KOPT-K1 (cell line): ENCODE results near the gene RANBP17.
"Not testable (repeated sequence)": the region's sequence is repeated elsewhere in the genome, so short reads cannot be mapped to it uniquely, and the experiment has no call there.

Experiments
- H3K27ac ChIP-seq: fragments of 200-600 bp; sonication (generic); 2 replicates; pipeline ENCODE4 v1.5.1; 2016; ENCODE audit warnings: antibody characterized with exemption, mild to moderate bottlenecking, low read depth, low read length; ENCODE audit not compliant: poor library complexity, severe bottlenecking
- H3K36me3 ChIP-seq: fragments of 200-600 bp; sonication (generic); 2 replicates; pipeline ENCODE4 v1.5.1; 2017; ENCODE audit warnings: antibody characterized with exemption, mild to moderate bottlenecking, low read length, moderate library complexity; ENCODE audit not compliant: insufficient read depth
- H3K9me3 ChIP-seq: fragments of 200-600 bp; sonication (generic); 2 replicates; pipeline ENCODE4 v1.5.1; 2017; ENCODE audit warnings: antibody characterized with exemption, low read length, mild to moderate bottlenecking; ENCODE audit not compliant: insufficient read depth, poor library complexity, severe bottlenecking

RANBP17 gene

DNA sequence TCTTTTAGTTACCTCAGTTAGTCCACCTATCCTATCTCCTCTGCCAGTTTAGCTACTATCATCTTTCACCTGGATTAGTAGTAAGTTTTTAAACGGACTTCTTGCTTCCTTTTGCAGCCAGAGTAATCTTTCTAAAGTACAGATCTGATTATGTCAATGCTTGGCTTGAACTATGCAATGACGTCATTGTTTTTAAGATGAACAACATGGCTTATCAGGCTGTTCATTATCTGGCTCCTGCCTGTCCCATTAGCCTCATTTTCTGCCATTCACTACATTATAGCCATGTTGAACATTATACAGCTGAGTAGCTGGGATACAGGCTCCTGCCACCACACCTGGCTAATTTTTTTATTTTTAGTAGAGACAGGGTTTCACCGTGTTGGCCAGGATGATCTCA, 98.7 kb downstream of the RANBP17 start:
- H3K9me3 ChIP-seq, result no peaks in the 10 kb centered on the region
- H3K27ac ChIP-seq, result no peak overlapping the region
- no peaks in the 10 kb centered on the region for H3K36me3 ChIP-seq

DNA sequence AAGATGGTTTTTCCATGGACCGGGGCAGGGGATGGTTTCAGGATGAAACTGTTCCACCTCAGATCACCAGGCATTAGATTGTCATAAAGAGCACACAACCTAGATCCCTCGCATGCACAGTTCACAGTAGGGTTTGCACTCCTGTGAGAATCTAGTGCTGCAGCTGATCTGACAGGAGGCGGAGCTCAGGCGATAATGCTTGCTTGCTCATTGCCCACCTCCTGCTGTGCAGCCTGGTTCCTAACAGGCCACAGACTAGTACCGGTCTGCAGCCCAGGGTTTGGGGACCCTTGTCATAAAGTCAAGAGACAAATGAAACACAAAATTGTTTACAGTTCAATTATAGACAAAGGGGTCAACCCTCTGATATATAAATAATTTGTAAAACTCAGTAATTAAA, 101.7 kb downstream of the RANBP17 start:
- no peak overlapping the region for H3K27ac ChIP-seq
- no peaks in the 10 kb centered on the region for H3K36me3 ChIP-seq
- no peaks in the 10 kb centered on the region for H3K9me3 ChIP-seq

DNA sequence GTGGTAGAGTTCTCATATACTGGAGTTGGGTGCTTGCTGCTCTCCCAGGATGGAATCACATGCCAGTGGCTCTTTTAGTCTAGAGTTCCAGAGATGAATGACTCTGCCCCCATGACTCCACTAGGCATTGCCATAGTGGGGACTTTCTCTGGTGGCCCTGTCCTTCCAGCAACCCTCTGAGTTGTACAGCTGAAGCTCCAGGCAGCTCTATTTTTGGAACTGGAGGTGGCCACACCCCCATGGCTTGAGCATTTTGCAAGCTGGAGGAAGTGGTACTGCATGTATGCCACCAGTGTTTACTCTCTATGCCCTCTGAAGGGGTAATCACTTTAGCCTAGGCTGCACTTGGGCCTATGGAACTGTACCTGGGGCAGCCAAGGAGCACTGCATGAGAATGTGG, 112.6 kb downstream of the RANBP17 start:
- Histone ChIP-seq H3K36me3 (no peaks in the 10 kb centered on the region), H3K9me3 (no peaks in the 10 kb centered on the region), H3K27ac (no peak overlapping the region)

DNA sequence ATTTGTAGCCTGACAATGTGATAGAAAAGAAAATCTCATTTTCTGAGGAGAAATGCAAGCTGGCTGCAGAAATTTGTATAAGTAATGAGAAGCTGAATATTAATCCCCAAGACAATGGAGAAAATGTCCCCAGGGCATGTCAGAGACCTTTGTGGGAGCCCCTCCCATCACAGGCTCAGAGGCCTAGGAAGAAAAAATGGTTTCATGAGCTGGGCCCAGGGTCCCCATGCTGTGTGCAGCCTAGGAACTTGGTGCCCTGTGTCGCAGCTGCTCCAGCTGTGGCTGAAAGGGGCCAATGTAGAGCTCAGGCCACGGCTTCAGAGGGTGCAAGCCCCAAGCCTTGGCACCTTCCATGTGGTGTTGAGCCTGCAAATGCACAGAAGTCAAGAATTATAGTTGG, 118.4 kb downstream of the RANBP17 start:
- not testable (repeated sequence) for H3K27ac ChIP-seq, H3K36me3 ChIP-seq
- H3K9me3 ChIP-seq, result peaks cover 10% of the 10 kb centered on the region

DNA sequence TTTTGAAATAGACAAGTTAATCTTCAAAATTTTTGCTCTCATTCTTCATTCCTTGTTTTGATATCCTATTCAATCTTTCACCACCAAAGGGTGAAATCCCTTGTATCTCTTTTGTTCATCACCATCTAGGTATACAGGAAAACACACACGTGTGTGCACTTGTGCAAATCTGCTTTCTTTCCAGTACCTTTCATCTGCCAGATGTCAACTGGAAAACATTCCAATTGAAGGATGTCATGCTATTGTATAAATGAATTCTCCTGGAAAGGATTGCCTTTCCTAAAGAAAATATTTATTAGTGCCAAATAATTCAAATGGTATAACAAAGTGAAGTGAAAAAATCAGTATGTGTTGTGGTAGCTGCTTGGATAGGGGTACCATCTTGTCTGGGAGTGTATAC, 123.7 kb downstream of the RANBP17 start:
- Histone ChIP-seq H3K9me3 (peaks cover 4% of the 10 kb centered on the region), H3K27ac (no peak overlapping the region), H3K36me3 (no peaks in the 10 kb centered on the region)

DNA sequence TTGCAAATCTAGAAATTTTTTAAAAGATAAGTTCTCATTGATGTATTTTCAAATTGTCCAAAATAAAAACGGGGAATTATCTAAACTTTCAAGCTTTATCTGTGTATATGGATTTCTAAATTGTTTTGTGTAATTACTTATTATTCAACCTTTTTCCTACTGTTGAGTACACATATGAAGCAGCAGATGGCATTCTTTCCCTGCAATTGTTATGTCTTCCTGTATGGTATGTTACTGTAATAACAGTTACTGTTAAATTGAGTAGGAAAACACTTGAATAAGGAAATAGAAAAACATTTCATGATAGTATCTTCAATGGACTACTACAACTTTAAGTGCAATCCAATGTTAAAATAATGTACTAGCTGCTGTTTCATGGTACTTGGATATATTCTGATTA, 124.8 kb downstream of the RANBP17 start:
- no peaks in the 10 kb centered on the region for H3K36me3 ChIP-seq
- no peaks in the 10 kb centered on the region for H3K9me3 ChIP-seq
- no peak overlapping the region for H3K27ac ChIP-seq

DNA sequence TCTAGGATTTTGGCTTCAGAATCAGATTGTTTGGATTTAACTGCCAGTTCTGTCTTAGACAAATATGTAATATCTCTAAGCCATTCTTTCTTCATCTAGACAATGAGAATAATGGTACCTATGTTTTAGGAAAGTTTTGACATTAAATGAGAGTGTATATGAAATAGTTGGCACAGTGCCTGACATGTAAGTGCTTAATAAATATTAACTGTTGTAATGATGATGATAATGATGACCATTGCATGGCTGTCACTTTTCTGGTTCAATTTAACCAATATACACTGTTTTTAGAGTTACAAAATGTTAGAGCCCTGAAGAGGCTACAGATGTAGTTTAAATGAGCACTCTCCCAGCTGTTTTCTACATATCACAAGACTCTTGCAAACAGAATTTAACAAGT, 131.7 kb downstream of the RANBP17 start:
- H3K27ac ChIP-seq, result no peak overlapping the region
- no peaks in the 10 kb centered on the region for H3K36me3 ChIP-seq
- H3K9me3 ChIP-seq, result no peaks in the 10 kb centered on the region

DNA sequence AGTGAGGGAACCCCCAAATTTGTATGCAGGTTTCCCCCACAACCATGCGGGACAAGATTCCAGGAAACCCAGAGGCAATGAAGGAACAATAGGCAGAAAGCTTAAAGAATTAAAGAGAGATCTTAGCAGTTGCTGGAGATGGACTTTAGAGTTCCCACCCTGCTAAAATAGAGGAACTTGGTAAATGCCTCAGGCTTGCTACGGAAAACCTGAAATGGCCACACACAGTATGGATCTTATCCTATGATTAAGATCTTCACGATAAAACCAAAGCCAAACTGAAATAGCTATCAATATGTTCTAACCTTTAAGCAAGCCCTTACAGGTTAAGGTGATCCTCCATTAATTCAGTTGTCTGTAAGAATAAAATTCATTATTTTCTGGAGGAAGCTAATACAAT, 148.3 kb downstream of the RANBP17 start:
- no peaks in the 10 kb centered on the region for H3K9me3 ChIP-seq
- H3K36me3 ChIP-seq, result no peaks in the 10 kb centered on the region
- no peak overlapping the region for H3K27ac ChIP-seq

DNA sequence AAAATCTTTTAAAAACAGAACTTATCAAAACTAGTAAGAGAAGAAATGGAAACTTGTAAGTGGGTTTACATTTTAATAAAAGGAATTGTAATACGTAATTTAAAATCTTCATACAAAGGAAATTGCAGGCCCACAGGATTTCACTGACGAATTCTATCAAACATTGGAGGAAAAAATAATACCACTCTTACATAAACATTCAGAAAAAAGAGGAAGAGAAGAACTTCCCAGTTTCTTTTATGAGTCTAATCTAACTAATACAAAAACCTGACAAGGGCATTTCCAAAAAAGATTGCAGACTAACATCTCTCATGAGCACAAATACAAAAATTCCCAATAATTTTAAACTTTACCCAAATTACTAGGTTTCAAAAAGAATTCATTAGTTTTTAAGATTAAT, 149.0 kb downstream of the RANBP17 start:
- H3K27ac ChIP-seq, result no peak overlapping the region
- H3K9me3 ChIP-seq, result no peaks in the 10 kb centered on the region

DNA sequence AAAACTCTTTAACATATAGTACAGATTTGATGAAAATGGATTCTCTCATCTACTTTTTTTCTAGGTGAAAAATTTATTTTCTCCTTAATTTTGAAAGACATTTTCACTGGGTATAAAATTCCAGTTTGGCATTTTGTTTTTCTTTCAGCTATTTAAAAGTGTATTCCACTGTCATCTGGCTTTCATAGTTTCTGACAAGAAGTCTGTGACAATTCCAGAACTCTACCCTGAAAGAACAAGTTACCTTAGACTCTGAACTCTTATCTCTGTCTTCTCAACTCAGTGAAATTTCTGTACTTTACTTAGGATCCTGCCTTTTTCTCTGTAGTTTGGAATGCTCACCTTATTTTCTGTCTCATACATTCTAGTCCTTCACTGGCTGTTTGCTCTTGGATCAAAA, 161.7 kb downstream of the RANBP17 start:
- no peak overlapping the region for H3K27ac ChIP-seq
- H3K9me3 ChIP-seq, result peaks cover 16% of the 10 kb centered on the region
- no peaks in the 10 kb centered on the region for H3K36me3 ChIP-seq

More for the DNA sequence above, 149.0 kb downstream of the RANBP17 start:
- H3K36me3 ChIP-seq, result no peaks in the 10 kb centered on the region

DNA sequence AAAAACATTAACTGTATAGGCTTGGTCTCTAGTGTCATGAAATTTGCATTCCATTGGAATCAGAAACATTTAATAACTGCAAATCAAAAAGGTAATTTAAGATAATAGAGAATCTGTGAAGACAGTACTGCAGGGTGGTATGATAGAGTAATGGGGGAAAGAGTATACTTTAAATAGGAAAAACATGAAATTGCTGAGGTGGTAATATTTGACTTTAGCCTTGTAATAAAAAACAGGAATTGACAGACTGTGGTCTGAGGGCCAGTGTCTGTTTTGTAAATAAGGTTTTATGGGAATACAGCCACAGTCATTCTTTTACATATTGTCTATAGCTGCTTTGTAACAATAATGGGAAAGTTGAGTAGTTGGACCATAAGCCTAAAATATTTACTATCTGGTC, 162.3 kb downstream of the RANBP17 start:
- Histone ChIP-seq H3K9me3 (peaks cover 16% of the 10 kb centered on the region), H3K36me3 (no peaks in the 10 kb centered on the region), H3K27ac (no peak overlapping the region)

DNA sequence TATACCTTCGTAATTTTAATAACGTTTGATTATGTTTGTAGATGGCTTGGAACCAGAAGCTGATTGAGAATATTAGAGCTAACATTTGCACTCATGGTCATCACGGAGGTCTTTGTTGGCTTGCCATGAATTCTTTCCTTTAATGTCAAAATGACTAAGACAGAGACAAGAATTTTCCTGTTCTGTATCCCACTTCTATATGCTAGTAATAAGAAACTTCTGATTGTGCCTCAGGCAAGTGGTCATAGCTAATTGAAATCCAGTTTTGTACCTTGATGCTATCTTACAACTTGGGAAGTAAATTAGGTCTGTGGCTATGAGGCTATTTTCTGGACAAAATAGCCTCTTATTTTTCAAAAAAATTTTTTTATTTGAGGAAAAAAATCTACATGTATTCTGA, 167.6 kb downstream of the RANBP17 start:
- no peaks in the 10 kb centered on the region for H3K36me3 ChIP-seq
- no peak overlapping the region for H3K27ac ChIP-seq
- no peaks in the 10 kb centered on the region for H3K9me3 ChIP-seq

DNA sequence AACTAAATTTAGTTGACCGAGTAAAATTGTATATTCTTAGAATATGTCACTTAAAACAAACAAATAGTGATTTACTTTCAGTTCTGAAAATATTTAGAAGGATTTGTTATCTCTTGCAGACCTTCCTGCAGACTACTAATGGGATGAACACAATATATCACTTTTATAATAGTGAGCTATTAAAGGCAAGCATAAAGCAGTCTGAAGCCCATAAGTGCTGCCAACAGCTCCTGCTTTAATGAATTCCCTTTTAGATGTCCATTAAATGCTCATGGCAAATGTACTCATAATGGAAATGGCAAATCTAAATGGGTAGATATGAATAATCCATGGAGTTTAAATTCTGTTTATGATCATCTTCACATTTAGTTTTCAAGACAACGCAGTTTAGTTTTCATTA, 170.2 kb downstream of the RANBP17 start:
- no peaks in the 10 kb centered on the region for H3K9me3 ChIP-seq
- H3K27ac ChIP-seq, result no peak overlapping the region
- no peaks in the 10 kb centered on the region for H3K36me3 ChIP-seq

DNA sequence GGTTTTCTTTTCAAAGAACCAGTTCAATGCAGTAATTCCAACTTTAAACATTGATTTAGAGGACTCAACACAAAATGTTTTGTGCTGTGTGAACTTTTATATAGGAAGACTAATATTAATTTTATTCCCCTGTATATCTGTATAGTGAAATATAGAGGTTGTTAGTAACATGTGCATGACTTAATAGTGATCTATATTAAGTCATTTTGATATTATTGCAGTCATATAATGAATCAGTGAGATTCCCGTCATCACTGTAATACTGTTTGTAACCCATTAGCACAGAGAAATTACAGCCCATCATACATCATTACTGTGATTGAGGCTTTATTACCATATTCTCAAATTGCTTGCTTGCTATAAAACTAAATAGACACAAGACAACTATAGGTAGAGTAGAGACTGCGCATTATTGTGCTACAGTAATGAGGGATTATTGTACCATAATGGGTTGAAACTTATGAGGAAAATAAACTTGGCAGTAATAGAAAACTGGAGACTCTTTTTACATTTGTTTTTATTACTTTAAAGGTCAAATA, 170.7 kb downstream of the RANBP17 start:
- Histone ChIP-seq H3K27ac (no peak overlapping the region), H3K9me3 (no peaks in the 10 kb centered on the region), H3K36me3 (no peaks in the 10 kb centered on the region)

DNA sequence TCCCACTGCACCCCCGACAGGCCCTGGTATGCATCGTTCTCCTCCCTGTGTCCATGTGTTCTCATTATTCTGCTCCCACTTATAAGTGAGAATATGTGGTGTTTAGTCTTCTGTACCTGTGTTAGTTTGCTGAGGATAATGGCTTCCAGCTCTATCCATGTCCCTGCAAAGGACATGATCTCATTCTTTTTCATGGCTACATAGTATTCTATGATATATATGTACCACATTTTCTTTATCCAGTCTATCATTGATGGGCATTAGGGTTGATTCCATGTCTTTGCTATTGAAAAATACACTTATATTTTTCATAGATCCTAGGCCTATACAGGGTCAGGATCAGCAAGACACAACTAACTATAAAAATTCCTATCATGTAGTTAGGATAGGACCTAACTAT, 180.1 kb downstream of the RANBP17 start:
- H3K27ac ChIP-seq, H3K36me3 ChIP-seq, H3K9me3 ChIP-seq: not testable (repeated sequence)

DNA sequence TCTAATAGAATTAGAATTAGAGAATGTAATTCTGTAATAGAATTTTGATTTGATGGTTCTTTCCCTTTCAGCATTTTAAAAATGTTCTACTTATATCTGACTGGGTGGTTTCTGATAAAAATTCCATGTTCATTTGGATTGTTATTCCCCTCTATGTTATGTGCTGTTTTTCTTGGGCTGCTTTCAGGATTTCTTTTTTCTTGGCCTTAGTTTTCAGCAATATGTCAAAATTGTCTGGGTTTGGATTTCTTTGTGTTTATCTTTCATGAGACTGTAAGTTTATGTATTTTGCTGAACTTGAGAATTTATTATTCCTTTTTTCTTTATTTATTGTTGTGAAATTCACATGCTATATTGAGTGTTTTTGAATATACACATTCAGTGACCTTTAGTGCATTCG, 189.1 kb downstream of the RANBP17 start:
- H3K36me3 ChIP-seq, result no peaks in the 10 kb centered on the region

More for the DNA sequence above, 189.1 kb downstream of the RANBP17 start:
- H3K9me3 ChIP-seq, result peaks cover 20% of the 10 kb centered on the region
- no peak overlapping the region for H3K27ac ChIP-seq
